GM18951 (cell line): ENCODE results near the gene PSMC5.
"Not testable (repeated sequence)": the region's sequence is repeated elsewhere in the genome, so short reads cannot be mapped to it uniquely, and the experiment has no call there.

Experiments
- POLR2A ChIP-seq: IDR thresholded peaks from 4 replicates; pipeline ENCODE4 v1.6.1; 2011; ENCODE audit warnings: mild to moderate bottlenecking; ENCODE audit not compliant: insufficient read length, insufficient read depth; ENCODE audit errors: extremely low read depth
- in situ Hi-C: fragments of 300-500 bp; cut with MboI; formaldehyde crosslinking; loops from one replicate; pipeline ENCODE4 v1.12.0; 2022; ENCODE audit warnings: low sequenced_read_pairs, mixed read lengths, inconsistent platforms; ENCODE audit not compliant: unreplicated experiment

Gene PSMC5

DNA sequence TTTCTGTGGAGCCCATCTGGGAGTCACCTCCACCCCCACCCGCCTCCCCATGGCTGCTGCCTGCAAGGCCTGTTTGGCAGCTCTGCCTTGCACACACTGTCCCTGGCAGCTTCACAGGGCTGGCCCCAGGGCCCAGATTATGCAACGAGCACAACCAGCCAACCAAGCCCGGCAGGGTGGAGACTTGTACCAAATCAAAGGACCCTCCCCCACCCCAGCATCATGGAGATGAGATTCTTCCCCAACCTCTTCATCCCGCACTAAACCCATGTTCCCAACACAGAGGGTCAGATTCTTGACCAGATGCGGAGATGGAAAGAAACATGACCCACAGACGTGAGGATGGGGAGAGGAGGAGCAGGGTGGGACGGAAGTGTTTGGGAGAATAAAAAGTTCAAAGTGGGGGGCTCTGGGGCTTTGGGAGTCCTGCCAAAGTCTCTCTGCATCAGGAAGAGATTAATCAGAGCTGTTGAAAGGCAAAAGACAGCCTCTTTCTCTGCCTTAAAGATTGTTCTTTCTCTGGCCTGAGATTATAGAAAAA is 11.5 kb downstream of the PSMC5 start:
- in situ Hi-C loops, result no loop called here
- no peak for TF ChIP-seq POLR2A

DNA sequence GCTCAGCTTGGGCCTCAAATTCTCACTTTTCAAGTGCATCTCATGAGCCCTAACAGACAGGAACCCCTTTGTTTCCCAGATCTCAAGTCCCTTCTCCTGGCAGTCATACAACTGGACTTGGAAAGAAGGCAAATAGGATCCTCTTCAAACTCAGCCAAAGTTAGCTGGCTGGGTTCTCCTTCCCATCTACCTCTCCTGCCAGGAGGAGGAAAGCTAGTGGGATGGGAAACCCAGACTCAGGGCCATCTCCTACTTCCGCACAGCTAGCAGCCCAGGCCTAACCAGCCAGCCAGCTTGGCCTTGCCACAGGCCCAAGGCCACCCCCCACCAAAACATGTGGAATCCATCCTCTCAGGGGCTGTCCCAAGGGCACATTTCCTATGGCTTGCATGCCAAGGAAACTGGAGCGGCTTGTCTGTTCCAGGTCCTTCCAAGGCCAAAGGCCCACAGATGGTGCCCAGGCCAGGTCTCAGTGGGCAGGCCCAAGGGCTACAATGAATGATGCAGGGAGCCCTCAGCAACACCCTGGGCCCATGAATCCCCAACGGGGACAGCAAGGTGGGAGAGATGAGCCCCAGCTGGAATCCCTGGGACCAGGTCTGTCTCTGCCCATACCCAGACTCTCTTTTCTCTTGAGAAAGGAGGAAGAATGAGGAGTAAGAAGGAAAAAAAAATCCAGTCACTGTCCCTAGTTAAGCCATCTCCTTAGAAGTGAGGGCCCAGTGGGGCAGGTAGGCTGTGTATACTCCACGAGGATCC is 13.5 kb downstream of the PSMC5 start:
- in situ Hi-C loops, result no loop called here

GRCh38 chr17:63841350-63842172 is 14.3 kb downstream of the PSMC5 start:
- TF ChIP-seq POLR2A, result no peak
- in situ Hi-C loops, result no loop called here

More for the DNA sequence above, 13.5 kb downstream of the PSMC5 start:
- TF ChIP-seq POLR2A, result no peak

DNA sequence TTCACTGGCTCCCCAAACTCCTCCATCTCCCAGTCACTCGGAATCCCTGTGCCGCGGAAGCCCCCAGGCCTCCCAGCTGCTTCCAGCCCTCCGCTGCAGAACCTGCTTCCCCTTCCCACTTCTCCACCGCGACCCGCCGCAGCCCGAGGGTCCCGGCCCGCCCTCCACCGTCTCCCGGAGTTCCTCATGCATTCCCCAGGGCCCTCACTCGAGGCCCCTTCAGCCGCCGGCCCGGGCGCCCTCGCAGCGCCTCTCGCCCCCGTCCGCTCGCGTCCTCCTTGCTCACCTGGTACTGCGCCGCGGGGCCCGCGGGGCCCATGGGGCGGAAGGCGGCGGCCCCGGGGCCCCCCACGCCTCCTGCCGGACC is 14.9 kb downstream of the PSMC5 start:
- no peak for TF ChIP-seq POLR2A
- in situ Hi-C loops, result no loop called here

- TF ChIP-seq POLR2A, result peak; percentile 86
Observed at GRCh38 chr17:63842540-63843386, 15.5 kb downstream of the PSMC5 start, which contains the start of gene SMARCD2. TSS of gene SMARCD2 (minus strand) at chr17:63842685. CDS start at chr17:63842674, 11 bp downstream.

GRCh38 chr17:63843387-63843888 is 16.2 kb downstream of the PSMC5 start:
- in situ Hi-C loops, result not testable (repeated sequence)
- TF ChIP-seq POLR2A, result peak; percentile 27

More at GRCh38 chr17:63842540-63843386, 15.5 kb downstream of the PSMC5 start, which contains the start of gene SMARCD2:
- in situ Hi-C loops, result no loop called here

GRCh38 chr17:63843910-63844677 is 16.9 kb downstream of the PSMC5 start:
- TF ChIP-seq POLR2A, result no peak
- in situ Hi-C loops, result no loop called here

- in situ Hi-C loops, result no loop called here
- no peak for TF ChIP-seq POLR2A
Observed at GRCh38 chr17:63845509-63845908, 18.3 kb downstream of the PSMC5 start.

GRCh38 chr17:63847525-63848249 is 20.5 kb downstream of the PSMC5 start:
- in situ Hi-C loops, result no loop called here
- no peak for TF ChIP-seq POLR2A

DNA sequence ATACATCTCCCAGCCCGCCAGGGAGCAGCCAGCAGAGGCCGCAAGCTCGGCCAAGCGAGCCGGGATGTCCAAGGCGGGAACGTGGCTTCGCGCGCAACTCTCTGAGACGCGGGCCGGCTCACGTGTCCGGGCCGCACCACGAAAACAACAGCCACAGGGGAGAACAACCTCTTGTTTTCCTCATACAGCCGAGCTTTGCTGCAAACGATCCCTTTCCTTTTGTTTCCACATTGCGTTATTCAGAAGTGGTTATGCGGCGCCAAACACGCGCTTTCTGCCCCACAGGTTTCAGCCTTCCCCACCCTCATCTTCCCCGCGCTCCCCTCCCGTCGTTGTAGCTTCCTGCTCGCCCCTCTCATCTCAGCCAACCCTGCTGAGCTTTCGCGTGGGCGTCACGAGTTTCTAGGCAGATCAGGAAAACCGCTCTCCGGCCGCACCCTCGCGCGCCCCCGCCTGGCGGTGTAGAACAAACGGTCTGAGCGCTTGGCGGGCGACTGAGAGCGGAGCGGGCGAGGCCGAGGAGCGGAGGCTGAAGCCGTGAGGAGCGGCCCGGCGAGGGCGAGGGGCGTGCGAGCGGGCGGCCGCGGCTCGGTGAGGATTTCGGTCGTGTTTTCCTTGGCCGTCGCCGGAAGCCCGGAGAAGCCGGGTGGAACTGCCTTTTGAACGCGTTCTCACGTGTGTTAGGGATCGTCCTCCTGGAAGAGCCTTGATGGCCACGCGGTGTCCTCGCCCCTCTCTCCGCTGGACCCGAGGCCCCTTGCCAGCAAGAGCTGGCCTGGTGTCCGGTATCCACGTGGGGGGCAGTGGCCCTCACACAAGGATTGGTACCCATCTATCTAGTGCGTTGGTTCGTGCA is 21.8 kb downstream of the PSMC5 start:
- TF ChIP-seq POLR2A, result peak; percentile 34
- in situ Hi-C loops, result no loop called here
